Mucosa of descending colon (tissue), 3 donors: ENCODE measurements around the gene EIF2S2. TPM values are rescaled to one million over a fixed set of nuclear protein-coding genes. Genes with fewer than 3 reads are reported as not detected.

Experiments
- ATAC-seq: fragments of 200-7000 bp; cut with Tn5 transposase; one replicate; pipeline ENCODE4 v1.9.1; 2020; ENCODE audit warnings: mild to moderate bottlenecking, moderate library complexity
- DNase-seq, 3 donors: peaks; one replicate each; pipeline ENCODE4 v3.0.0-alpha.2; 2020
- H3K36me3 ChIP-seq: fragments of 200-600 bp; one replicate; pipeline ENCODE4 v1.8.0; 2021; ENCODE audit warnings: low read depth, mild to moderate bottlenecking
- H3K4me1 ChIP-seq: fragments of 200-600 bp; one replicate; pipeline ENCODE4 v1.8.0; 2021; ENCODE audit warnings: low read depth, mild to moderate bottlenecking
- H3K4me3 ChIP-seq: fragments of 200-600 bp; one replicate; pipeline ENCODE4 v1.8.0; 2021; ENCODE audit warnings: mild to moderate bottlenecking
- H3K9me3 ChIP-seq: fragments of 200-600 bp; one replicate; pipeline ENCODE4 v1.8.0; 2021; ENCODE audit warnings: mild to moderate bottlenecking
- intact Hi-C, 2 donors: fragments of 100-400 bp; cut with DNase I in 1 of 2; cut with micrococcal nuclease in 1 of 2; formaldehyde crosslinking; loops; one replicate each; pipeline versions ENCODE4 v1.11.0 to v1.11.1; 2022; cut with DNase I, micrococcal nuclease
- total RNA-seq, 3 donors: library from RNA; stranded (reverse); fragmentation: NEBNext Ultra II Directional in 2 of 3; extraction: Animal tissue kit (Norgen Biotek cat#: 25700) in 2 of 3; gene quantifications; one replicate each; pipeline versions ENCODE4 v1.2.1 to v1.2.4, GENCODE V29; 2021 to 2023
- TF ChIP-seq, protein P1 (sequence below): fragments of 200-600 bp; IDR thresholded peaks from one replicate; pipeline ENCODE4 v1.8.0; 2022; ENCODE audit warnings: antibody characterized with exemption, mild to moderate bottlenecking
- donor health status: DM: no; HTN: no; CAD: no; lungs with moderate emphysema.
- donor health status: DM: no; HTN: no; CAD: no.
- donor health status: DM: no; HTN: yes; CAD: no.

EIF2S2 gene
- total RNA-seq, 3 donors from 2014 or later = 26.5 to 51.7 (median 41.0) TPM

DNA sequence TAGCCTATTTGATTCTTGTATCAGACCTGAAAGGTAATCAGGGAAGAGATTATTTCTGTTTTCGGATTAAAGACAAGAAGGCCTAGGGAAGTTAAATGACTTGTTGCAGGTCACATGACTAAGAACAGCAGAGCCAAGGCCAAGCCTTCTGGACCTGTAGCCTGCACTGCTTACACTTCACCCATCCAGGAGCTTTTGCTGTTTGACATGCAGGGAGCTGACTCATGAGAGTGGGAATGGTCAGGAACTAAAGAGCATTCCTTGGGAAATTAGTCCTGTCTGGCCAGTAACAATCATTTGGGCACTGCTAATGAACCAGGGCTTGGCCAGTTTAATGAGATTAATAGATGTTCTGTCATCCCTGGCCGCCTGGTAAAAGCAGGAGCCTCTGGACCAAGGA lies 46.8 kb downstream of the EIF2S2 start:
- intact Hi-C loops = loop anchor here in 1 of 2 donors (10.0 kb wide), 1 partner anchor 120 kb away; no protein-coding TSS in a partner anchor
- no peak for DNase-seq
- H3K36me3 ChIP-seq = no peaks in the 10 kb centered on the region
- peaks cover 17% of the 10 kb centered on the region for H3K4me1 ChIP-seq
- no peak overlapping the region for H3K4me3 ChIP-seq
- no peak for ATAC-seq
- no peaks in the 10 kb centered on the region for H3K9me3 ChIP-seq
- TF ChIP-seq, protein P1, sequence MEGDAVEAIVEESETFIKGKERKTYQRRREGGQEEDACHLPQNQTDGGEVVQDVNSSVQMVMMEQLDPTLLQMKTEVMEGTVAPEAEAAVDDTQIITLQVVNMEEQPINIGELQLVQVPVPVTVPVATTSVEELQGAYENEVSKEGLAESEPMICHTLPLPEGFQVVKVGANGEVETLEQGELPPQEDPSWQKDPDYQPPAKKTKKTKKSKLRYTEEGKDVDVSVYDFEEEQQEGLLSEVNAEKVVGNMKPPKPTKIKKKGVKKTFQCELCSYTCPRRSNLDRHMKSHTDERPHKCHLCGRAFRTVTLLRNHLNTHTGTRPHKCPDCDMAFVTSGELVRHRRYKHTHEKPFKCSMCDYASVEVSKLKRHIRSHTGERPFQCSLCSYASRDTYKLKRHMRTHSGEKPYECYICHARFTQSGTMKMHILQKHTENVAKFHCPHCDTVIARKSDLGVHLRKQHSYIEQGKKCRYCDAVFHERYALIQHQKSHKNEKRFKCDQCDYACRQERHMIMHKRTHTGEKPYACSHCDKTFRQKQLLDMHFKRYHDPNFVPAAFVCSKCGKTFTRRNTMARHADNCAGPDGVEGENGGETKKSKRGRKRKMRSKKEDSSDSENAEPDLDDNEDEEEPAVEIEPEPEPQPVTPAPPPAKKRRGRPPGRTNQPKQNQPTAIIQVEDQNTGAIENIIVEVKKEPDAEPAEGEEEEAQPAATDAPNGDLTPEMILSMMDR = no peak

DNA sequence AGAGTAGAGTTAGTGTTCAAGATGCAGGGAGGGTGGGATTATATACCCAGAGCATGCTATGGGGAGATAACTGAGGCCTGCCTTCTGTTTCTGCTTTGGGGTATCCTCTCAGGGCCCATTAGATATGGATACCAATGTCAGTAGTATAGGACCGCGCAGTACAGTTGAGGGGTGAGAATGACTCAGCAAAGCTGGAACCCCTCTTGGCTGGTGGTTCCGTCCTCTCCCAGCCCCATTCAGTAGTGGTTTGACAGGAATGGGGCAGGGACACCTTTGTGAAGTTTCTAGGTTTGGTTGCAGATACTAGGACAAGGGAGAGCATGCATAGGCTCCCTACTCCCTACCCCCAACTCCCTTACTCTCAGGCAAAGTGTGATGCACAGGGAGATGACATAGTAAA lies 47.8 kb downstream of the EIF2S2 start:
- Histone ChIP-seq H3K4me1 (peaks cover 14% of the 10 kb centered on the region), H3K9me3 (no peaks in the 10 kb centered on the region), H3K4me3 (no peak overlapping the region), H3K36me3 (no peaks in the 10 kb centered on the region)
- intact Hi-C loops = loop anchor here in 1 of 2 donors (10.0 kb wide), 1 partner anchor 119 kb away; no protein-coding TSS in a partner anchor
- DNase-seq (no peak), ATAC-seq (no peak)
- TF ChIP-seq, protein P1 = no peak

DNA sequence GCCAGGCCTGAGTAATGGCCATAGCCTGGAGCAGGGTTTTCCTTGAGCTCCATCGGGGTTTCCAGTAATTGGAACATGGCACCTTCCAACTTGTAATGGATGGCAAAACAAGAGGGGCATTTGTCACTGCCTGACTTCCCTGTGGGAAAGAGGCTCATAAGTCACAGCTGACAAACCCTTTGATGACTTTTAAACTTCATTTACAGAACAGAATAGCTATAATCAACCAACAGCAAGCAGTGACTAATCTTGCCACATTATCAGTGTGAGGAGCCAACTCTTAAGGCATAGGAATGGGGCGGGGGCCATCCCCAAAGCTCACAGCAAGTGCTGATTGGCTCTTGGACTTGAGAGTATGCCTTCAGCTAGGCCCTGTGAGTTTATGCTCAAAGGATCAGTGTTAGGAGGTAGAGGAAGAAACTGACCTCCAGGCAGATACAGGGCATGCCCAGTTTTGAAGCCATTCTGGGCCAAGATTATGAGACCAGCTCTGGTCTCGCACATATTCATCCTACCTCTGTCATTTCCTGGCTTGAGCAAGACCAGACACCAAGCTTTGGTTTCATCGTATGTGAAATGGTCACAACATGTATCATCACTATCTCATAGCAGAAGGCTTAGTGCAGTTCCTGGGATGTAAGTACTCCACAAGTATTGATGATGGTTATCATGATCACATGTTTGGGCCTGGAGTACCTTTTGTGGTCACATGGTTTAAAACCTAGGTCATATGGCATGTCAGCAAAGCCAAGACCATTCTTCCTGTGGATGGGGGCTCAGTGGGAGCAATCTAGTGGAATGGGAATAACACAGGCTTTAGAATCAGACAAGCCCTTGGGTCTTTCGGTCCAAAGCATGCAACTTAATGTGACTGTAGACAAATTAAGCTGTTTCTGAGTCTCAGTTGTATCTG lies 49.2 kb downstream of the EIF2S2 start:
- ATAC-seq = no peak
- intact Hi-C loops = loop anchor here in 1 of 2 donors (10.0 kb wide), 1 partner anchor 118 kb away; no protein-coding TSS in a partner anchor

DNA sequence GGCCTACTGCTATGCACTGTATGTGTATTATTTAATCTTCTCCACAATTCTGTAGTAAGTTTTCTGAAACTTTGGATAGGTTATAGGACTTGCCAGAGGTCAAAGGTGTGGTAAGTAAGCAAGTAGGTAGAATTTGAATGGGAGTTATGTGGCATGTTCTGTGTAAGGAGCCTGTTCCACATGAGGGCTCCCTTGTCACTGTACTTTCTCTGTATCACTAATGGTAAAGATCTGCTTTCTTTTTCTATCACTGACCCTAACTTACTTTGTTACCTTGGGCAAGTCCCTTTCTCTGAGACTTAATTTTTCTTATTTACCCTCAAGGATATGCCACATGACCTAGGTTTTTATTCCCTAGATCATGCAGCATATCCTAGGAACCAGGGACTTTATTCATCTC lies 50.3 kb downstream of the EIF2S2 start:
- ATAC-seq = no peak
- Histone ChIP-seq H3K36me3 (no peaks in the 10 kb centered on the region), H3K4me3 (no peak overlapping the region), H3K4me1 (no peaks in the 10 kb centered on the region), H3K9me3 (no peaks in the 10 kb centered on the region)
- intact Hi-C loops = loop anchor here in 1 of 2 donors (10.0 kb wide), 1 partner anchor 117 kb away; no protein-coding TSS in a partner anchor
- DNase-seq = no peak
- TF ChIP-seq, protein P1 = no peak

More for the DNA sequence above, 49.2 kb downstream of the EIF2S2 start:
- H3K36me3 ChIP-seq = no peaks in the 10 kb centered on the region
- TF ChIP-seq, protein P1 = no peak
- no peak overlapping the region for H3K4me3 ChIP-seq
- peaks cover 4% of the 10 kb centered on the region for H3K4me1 ChIP-seq
- DNase-seq = no peak
- H3K9me3 ChIP-seq = no peaks in the 10 kb centered on the region

DNA sequence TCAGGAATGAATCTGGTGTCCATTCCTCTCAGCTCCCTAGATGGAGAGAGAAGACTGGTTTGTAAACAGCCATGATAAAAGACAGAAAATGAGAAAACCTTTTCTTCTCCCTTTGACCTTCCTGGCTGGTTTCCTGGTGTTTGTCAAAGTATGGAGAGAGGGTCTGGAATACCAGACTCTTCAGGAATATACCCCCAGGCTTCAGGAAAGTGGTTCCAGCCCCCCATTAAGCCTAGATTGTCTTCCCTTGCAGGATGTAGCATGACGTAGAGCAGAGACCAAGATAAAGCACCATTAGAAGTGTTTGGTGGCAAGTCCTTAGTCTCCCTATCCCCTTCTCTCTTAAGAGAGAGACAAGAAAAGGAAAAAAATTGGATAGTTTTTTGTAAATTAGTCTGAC lies 51.1 kb downstream of the EIF2S2 start:
- H3K4me1 ChIP-seq = no peaks in the 10 kb centered on the region
- H3K36me3 ChIP-seq = no peaks in the 10 kb centered on the region
- ATAC-seq (no peak), DNase-seq (no peak)
- TF ChIP-seq, protein P1 = no peak
- H3K4me3 ChIP-seq = no peak overlapping the region
- H3K9me3 ChIP-seq = no peaks in the 10 kb centered on the region
- intact Hi-C loops = loop anchor here in 1 of 2 donors (10.0 kb wide), 1 partner anchor 116 kb away; no protein-coding TSS in a partner anchor
